ENCODE data around the gene RAB24.
A peak's percentile ranks its signal among the peaks of the same experiment; 100 is the strongest.
"Not testable (repeated sequence)": the region's sequence is repeated elsewhere in the genome, so short reads cannot be mapped to it uniquely, and the experiment has no call there.

The RAB24 gene

GRCh38 chr5:177303121-177303924 is at the start of gene RAB24, which contains the start of gene PRELID1:
Gene RAB24 (minus strand): TSS chr5:177303719. CDS start chr5:177303288, 431 bp downstream.
Gene PRELID1 (plus strand): TSS chr5:177303799. CDS start chr5:177303986, 187 bp downstream.
- peak; percentile 89 for DNase-seq

GRCh38 chr5:177353093-177353492 is 49.6 kb upstream of the RAB24 start:
- no peak for DNase-seq

DNA sequence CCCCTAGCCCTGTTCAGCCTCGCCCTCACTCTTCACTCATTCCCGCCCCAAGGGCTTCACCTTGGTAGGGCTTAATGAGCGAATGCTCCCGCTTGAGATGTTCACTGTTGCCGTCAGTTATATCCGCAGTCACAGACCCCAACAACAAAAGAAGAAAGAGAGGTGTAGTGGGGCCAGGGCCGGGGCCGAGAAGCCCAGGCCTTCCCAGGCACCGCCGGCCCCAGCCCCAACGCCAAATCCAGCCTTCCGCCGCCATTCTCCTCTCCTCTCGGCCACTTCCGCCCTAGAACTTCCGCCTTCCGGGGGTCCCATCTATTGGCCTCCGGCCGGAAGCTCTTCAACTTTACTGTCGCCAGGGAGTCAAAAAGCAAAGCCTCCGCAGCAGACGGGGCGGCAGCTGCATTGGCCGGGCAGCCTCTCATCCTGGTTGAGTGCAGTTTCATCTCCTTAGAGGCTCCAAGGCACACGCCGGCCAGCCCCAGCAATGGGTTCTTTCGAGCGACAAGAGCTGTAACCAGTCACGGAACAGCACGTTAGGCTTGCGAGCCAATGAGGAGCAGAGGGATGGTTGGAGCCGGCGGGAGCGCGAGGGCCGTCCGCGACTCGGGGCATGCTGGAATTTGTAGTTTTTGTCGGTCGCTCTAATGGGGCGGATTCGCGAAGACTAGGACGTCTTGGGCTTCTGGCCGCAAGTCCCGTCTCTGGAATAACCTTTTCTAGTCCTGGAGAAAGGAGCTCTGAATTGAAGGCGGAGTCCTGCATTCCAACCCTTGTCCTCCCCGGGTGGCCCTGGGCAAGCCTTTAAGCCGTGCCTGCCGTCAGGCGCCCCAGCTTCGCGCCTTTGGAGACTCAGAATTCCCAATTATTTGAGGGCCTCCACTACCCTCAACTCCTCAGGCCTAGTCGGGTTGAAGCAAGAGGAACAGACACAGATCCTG is 48.1 kb upstream of the RAB24 start, which contains the start of gene LMAN2:
LMAN2 (minus strand) TSS at position 277 of the 938 bp plus-strand sequence; CDS start at position 256, 21 bp downstream.
- DNase-seq = peak; percentile 94

GRCh38 chr5:177350776-177351391 is 47.4 kb upstream of the RAB24 start:
- DNase-seq = no peak

DNA sequence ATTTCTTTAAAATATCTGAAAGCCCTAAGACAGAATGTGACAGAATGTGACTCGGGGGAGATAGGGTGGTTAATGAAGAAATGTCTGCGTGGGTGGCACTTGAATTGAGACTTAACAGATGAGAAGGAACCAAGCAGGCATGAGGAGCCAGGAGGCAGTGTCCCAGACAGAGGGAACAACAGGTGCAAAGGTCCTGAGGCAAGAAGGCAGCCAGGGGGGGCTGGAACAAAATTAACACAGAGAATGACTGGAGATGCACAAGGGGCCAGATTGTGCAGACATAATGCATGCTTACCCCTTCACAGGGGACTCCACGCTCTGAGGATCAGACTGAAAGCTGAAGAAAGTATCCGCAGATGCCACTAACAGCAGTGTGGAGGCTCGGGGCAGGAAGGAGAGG is 46.2 kb upstream of the RAB24 start:
- no peak for DNase-seq

DNA sequence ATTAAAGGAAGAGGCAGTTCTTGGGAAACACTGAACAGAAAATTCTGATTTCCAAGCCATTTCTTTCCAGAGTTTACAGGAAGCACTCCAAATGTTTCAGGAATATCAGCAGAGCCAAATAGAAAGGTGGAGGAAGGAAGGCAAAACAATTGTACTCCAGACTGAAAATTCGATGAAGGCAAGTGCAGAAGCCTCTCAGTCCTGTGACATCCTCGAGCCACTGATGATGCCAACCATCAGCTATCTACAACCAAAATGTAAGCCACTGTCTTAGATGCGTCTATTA is 45.8 kb upstream of the RAB24 start:
- no peak for DNase-seq

- no peak for DNase-seq
These were observed 44.2 kb upstream of the RAB24 start for GRCh38 chr5:177347699-177348098.

DNA sequence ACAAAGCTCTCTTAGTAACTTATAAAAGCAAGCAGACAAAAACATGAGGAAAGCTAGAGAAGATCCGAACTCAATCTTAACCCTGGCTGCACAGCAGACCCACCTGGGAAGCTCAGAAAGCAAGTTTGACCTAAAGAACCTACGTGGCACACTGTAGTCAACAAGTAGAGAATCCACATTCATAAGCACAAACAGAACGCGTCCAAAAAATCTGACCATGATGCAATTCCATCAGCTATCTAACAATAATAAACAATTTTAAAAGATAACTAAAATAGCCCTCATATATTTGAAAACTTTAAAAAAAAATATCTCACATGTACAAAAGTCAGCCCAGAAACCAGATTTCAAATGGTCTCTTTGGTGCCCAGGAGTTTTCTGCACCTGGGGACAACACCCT is 43.3 kb upstream of the RAB24 start:
- no peak for DNase-seq

DNA sequence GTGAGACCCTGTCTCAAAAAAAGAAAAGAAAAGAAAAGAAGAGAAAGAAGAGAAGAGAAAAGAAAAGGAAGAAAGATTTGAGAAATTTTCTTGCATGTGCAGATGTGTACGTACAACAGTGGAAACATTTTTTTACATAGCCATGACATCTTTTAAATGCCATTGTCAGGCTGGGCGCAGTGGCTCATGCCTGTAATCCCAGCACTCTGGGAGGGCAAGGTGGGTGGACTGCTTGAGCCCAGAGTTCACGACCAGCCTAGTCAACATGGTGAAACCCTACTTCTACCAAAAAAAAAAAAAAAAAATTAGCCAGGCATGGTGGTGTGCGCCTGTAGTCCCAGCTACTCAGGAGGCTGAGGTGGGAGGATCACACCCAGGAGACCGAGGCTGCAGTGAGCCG is 41.4 kb upstream of the RAB24 start:
- DNase-seq = no peak

DNA sequence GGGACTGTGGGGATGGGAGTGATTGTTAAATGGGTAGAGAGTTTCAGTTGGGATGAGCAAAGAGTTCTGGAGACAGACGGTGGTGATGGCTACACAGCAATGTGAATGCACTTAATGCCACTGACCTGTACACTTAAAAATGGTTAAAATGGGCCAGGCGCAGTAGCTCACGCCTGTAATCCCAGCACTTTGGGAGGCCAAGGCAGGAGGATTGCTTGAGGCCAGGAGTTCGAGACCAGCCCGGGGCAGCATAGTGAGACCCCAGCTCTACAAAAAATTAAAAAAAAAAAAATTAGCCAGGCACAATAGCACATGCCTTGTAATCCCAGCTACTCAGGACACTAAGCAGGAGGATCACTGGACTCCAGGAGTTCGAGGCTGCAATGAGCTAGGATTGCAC is 40.3 kb upstream of the RAB24 start:
- DNase-seq = no peak

- DNase-seq = not testable (repeated sequence)
These were observed 39.5 kb upstream of the RAB24 start for GRCh38 chr5:177343000-177343399.

- DNase-seq = no peak
These were observed 35.7 kb upstream of the RAB24 start for GRCh38 chr5:177339107-177339638.

- DNase-seq = no peak
These were observed 35.0 kb upstream of the RAB24 start for GRCh38 chr5:177338251-177339106.

DNA sequence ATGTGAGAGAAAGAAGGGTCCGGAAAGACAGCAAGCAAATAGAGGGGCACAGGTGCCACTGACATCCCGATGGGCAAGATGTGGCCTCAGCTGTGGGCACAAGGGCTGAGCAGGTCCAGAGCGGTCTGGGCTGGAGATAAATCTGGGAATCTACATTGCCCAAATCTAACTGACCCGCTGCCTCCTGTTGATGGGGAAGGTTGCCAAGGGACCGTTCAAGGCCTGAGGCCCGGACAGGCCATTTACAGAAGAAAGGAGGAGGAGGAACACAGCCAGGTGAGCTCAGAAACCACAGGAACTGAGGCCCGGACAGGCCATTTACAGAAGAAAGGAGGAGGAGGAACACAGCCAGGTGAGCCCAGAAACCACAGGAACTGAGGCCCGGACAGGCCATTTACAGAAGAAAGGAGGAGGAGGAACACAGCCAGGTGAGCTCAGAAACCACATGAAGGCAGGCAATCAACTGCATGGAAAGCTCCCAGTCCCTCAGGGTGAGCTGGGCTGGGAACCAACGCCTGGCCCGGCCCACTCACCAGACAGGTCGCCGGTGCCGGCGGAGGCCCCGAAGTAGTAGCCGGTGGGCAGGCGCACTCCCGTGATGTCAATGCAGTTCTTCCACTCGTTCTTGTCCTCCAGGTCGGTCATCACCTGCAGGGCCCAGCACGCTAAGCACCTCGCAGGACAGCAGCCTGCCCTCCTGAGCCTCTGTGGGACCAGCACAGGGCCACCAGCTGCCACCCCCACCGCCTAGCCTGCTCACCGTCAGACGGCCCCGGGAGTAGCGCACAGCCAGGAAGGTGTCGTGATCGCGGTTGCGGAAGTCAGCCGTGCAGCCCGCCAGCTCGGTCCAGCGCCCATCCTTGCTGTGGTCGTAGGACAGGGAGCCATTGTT is 33.3 kb upstream of the RAB24 start:
- DNase-seq = no peak

DNA sequence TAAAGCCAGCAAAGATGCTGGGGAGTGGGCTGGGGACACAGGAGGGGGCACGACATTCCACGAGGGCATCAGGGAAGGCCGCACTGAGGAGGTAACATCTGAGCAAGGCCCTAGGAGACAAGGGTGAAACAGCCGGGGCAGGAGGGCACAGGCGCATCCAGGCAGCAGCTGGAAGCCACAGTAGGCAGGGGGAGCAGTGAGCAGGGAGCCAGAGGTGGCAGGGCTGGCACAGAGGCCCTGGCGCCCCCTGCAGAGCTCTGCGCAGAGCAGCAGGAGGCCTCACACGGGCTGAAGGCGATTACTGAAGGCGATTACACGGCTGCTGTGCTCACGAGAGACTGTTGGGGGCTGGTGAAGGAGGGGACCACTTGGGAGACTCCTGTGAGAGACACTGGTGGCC is 32.6 kb upstream of the RAB24 start:
- peak; percentile 23 for DNase-seq

DNA sequence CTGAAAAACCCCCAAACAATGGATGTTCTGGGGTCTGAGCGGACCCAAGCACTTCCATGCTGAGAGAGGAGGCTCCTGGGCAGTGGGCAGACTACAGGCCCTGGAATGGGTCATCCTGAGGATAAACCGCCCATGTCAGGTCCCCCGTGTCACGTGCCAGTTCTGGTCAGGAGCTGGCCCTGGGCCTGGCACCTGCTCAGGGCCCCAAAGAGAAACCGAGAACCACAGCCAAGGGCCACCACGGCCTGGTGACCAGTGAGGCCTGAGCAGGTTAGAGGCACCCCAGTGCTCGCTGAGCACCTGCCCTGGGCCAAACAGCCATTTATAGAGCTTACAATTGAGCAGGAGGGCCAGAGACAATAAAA is 32.2 kb upstream of the RAB24 start:
- DNase-seq = no peak

DNA sequence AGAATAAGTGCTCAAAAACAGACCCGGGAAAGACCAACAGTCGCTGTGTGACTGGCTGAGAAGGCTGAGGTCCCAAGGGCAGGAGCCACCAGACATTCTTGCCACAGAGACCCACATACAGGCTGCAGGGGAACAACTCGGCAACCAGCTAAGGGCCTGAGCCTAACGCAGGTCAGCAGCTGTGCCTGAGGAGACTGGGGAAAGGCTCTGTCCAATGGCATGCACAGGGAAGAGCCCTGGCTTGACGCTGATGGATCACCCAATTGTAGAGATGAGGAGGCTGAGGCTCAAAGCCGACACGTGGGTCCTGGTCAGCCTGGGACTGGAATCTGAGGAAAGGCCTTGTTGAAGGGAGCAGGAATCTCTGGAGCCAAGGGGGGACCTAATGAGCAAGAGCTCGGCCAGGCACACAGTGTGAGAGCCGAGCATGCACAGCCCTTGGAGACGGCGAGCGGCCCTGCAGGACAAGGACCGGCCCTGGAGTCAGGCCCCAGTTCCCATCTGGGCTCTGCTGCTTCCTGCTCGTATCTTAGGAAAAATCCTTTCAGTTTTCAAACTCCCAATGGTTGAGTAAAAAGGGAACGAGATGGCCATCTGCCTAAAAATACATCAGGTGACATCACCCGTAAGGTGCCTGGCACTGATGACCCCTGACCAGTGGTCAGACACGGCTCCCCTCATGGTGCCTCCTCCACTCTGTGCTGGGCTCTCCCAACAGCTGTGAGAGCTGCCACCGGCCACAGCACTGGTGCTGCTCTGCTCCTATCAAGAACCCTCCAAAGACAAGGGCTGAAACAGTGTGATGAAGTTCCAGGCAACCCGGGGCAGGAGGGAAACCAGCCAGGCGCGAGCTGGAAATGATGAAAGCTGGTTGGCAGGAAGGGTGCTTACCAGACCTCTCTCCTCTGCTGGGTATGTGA is 31.5 kb upstream of the RAB24 start:
- DNase-seq = no peak

DNA sequence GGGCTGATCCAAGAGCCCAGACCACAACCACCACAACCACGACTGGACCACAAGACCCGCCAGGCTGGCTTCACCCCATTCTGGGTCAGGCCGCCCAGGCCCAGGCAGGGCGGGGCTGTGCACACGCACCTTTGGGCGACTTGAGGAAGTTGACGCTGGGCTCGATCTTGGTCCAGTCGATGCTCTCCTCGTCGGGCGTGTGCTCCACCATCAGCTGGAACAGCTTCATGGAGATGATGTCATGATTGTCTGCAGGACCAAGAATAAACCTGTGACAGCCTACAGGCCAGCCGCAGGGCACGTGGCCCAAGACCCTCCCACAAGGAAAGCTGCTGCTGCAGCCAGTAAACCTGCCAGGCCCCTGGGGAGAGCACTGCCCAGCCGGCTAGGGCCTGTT is 30.6 kb upstream of the RAB24 start:
- no peak for DNase-seq

GRCh38 chr5:177333420-177334154 is 30.1 kb upstream of the RAB24 start:
- DNase-seq = no peak
